Endothelial cell of umbilical vein (primary cell): ENCODE measurements around the gene DLST. TPM values are rescaled to one million over a fixed set of nuclear protein-coding genes. Genes with fewer than 3 reads are reported as not detected.

Source experiments
- BruUV-seq: library from RNA; stranded (reverse); fragments of 400-500 nt; replicated peaks from 2 replicates; lab custom pipeline; 2021; lab: Mats Ljungman, UMichigan
- CTCF ChIA-PET: fragments of 300-600, 350-600 bp; sonication (Branson Sonifier 250); formaldehyde crosslinking; loops from one replicate; lab custom pipeline; 2021; ENCODE audit warnings: antibody characterized with exemption, inconsistent platforms; lab: Charles Lee
- POLR2A ChIA-PET: fragments of 300-600, 350-600 bp; sonication (Branson Sonifier 250); formaldehyde crosslinking; loops from one replicate; lab custom pipeline; 2021; ENCODE audit warnings: antibody characterized with exemption, inconsistent platforms; lab: Charles Lee
- DNase-seq: peaks from one replicate; pipeline ENCODE4 v3.0.0-alpha.2; 2011; ENCODE audit warnings: low read depth, low spot score
- FAIRE-seq: peaks from 2 replicates; lab custom pipeline; 2011; peaks lifted over from hg19 to GRCh38; lab: Jason Lieb, UNC
- H2AFZ ChIP-seq: 2 replicates; pipeline ENCODE4 v1.6.0; 2012; ENCODE audit warnings: low read depth, low read length, control low read depth, inconsistent platforms
- H3K27ac ChIP-seq: 2 replicates; pipeline ENCODE4 v1.5.1; 2011; ENCODE audit warnings: low read depth, mild to moderate bottlenecking, control low read depth, low read length, moderate library complexity; ENCODE audit not compliant: insufficient read depth
- H3K27me3 ChIP-seq, 2 experiments: 2 replicates each; pipeline versions ENCODE4 v1.6.0 to v1.6.1; 2011; ENCODE audit warnings: low read length in 2 of 2, mixed read lengths in 1 of 2; ENCODE audit not compliant: control insufficient read depth in 2 of 2, insufficient read depth in 2 of 2
- H3K36me3 ChIP-seq, 2 experiments: 2 replicates in 1 of 2; 3 replicates in 1 of 2; pipeline ENCODE4 v1.5.1; 2011; ENCODE audit warnings: low read length in 2 of 2, mild to moderate bottlenecking in 1 of 2, moderate library complexity in 1 of 2; ENCODE audit not compliant: control insufficient read depth in 2 of 2, insufficient read depth in 2 of 2; ENCODE audit errors: extremely low read depth in 1 of 2
- H3K4me1 ChIP-seq: 3 replicates; pipeline ENCODE4 v1.5.1; 2011; ENCODE audit warnings: mild to moderate bottlenecking, low read length; ENCODE audit not compliant: control insufficient read depth, insufficient read depth; ENCODE audit errors: extremely low read depth
- H3K4me2 ChIP-seq: 2 replicates; pipeline ENCODE4 v1.6.1; 2011; ENCODE audit warnings: low read length, control low read depth, mixed read lengths; ENCODE audit not compliant: insufficient read depth
- H3K4me3 ChIP-seq, 3 experiments: fragments of 200-600 bp in 1 of 3; sonication (generic), shearing (Covaris generic) in 1 of 3; replicated peaks in 1 of 3; 2 replicates each; pipeline ENCODE4 v1.5.1; 2011 to 2016; ENCODE audit warnings: control low read depth in 3 of 3, low read length in 3 of 3, mild to moderate bottlenecking in 2 of 3, inconsistent platforms in 1 of 3, low read depth in 1 of 3, moderate library complexity in 1 of 3; ENCODE audit not compliant: insufficient read depth in 1 of 3
- H3K79me2 ChIP-seq: 2 replicates; pipeline ENCODE4 v1.6.0; 2012; ENCODE audit warnings: low read length, inconsistent platforms; ENCODE audit not compliant: control insufficient read depth, insufficient read depth
- H3K9ac ChIP-seq: replicated peaks from 2 replicates; pipeline ENCODE3; 2011; ENCODE audit warnings: low read length, control low read depth; ENCODE audit not compliant: insufficient read depth; ENCODE audit errors: extremely low read depth
- H3K9me1 ChIP-seq: replicated peaks from 3 replicates; pipeline ENCODE4 v1.6.0; 2011; ENCODE audit warnings: mild to moderate bottlenecking, low read length; ENCODE audit not compliant: control insufficient read depth, insufficient read depth; ENCODE audit errors: extremely low read depth
- H3K9me3 ChIP-seq: replicated peaks from 2 replicates; pipeline ENCODE4 v1.5.1; 2012; ENCODE audit warnings: low read length, inconsistent platforms; ENCODE audit not compliant: control insufficient read depth, insufficient read depth
- H4K20me1 ChIP-seq: replicated peaks from 2 replicates; pipeline ENCODE3; 2011; ENCODE audit warnings: mild to moderate bottlenecking, low read length; ENCODE audit not compliant: control insufficient read depth, insufficient read depth; ENCODE audit errors: extremely low read depth
- CTCF ChIP-seq, 2 donors: IDR thresholded peaks; 1 replicate in 1 of 2; 2 replicates in 1 of 2; pipeline ENCODE4 v1.5.1; 2011; ENCODE audit warnings: low read length in 2 of 2, mild to moderate bottlenecking in 2 of 2, moderate library complexity in 2 of 2, control low read depth in 1 of 2, inconsistent platforms in 1 of 2, low read depth in 1 of 2; ENCODE audit not compliant: insufficient read depth in 1 of 2; ENCODE audit errors: extremely low read depth in 1 of 2
- EZH2 ChIP-seq: IDR thresholded peaks from 2 replicates; pipeline ENCODE4 v1.6.1; 2012; ENCODE audit warnings: borderline replicate concordance, low read depth, mild to moderate bottlenecking, moderate library complexity, low read length, inconsistent platforms; ENCODE audit not compliant: severe bottlenecking
- FOS ChIP-seq: IDR thresholded peaks from 2 replicates; pipeline ENCODE4 v1.6.1; 2011; ENCODE audit warnings: mild to moderate bottlenecking, low read length, moderate library complexity, borderline replicate concordance; ENCODE audit not compliant: insufficient read depth
- GATA2 ChIP-seq: IDR thresholded peaks from 2 replicates; pipeline ENCODE4 v1.7.0; 2011; ENCODE audit warnings: low read depth, mild to moderate bottlenecking, moderate library complexity, mixed read lengths, low read length; ENCODE audit not compliant: insufficient read length, insufficient read depth
- JUN ChIP-seq: IDR thresholded peaks from 2 replicates; pipeline ENCODE4 v1.6.1; 2011; ENCODE audit warnings: borderline replicate concordance, low read depth; ENCODE audit not compliant: insufficient read length, insufficient read depth
- MAX ChIP-seq: IDR thresholded peaks from 2 replicates; pipeline ENCODE4 v1.6.1; 2011; ENCODE audit not compliant: insufficient read depth, insufficient read length
- MYC ChIP-seq: IDR thresholded peaks from one replicate; pipeline ENCODE4 v1.6.1; 2011; ENCODE audit warnings: mild to moderate bottlenecking, low read depth, low read length
- POLR2A ChIP-seq: IDR thresholded peaks from 2 replicates; pipeline ENCODE4 v1.6.1; 2012; ENCODE audit warnings: low read depth, mild to moderate bottlenecking, control low read depth, low read length
- POLR2AphosphoS5 ChIP-seq: IDR thresholded peaks from 2 replicates; pipeline ENCODE4 v1.6.1; 2012; ENCODE audit warnings: low read depth, mild to moderate bottlenecking, control low read depth, low read length, moderate library complexity; ENCODE audit not compliant: insufficient read depth
- dilution Hi-C: fragments of 300-500 bp; cut with MboI; formaldehyde crosslinking; loops from one replicate; pipeline ENCODE4 v1.15.0; 2019; ENCODE audit warnings: low sequenced_read_pairs; ENCODE audit not compliant: extremely low pct_ligation_motif_present
- intact Hi-C: fragments of 100-400 bp; cut with micrococcal nuclease; formaldehyde crosslinking; loops from one replicate; pipeline ENCODE4 v1.10.0; 2022
- polyA plus RNA-seq, 4 experiments: library from polyadenylated mRNA; depleted of rRNA in 3 of 4; stranded (reverse) in 3 of 4; unstranded in 1 of 4; fragments of >200 nt; gene quantifications; 2 replicates each; pipeline versions ENCODE4 v1.2.1 to v1.2.3, GENCODE V29; 2011 to 2012; ENCODE audit warnings: missing spikeins in 1 of 4
- total RNA-seq: library from RNA; stranded (reverse); gene quantifications from 2 replicates; pipeline ENCODE4 v1.2.3, GENCODE V29; 2021

The DLST gene
- total and polyA plus RNA-seq, 2 donors (not counting 3 experiments of a cell fraction or from before 2014, with no cell fraction given), result 98.4 to 110 TPM

DNA sequence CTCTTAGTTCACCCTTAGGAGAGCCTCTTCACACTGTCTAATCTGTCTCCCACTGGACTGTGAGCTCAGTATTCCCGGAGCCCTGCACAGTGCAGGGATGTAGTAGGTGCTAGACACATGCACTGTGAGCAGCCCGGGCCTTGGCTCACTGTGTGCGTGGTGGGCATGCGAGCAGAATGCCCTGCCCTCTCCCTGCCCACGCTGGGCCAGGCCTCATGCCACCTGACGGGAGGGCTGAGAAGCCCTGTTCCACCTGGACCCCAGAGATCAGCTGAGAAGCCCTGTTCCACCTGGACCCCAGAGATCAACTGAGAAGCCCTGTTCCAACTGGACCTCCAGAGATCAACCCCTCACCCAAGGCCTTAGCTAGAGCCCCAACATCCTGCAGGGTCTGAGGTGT is 30.4 kb downstream of the DLST start:
- Histone ChIP-seq H3K27me3 (no peaks in the 10 kb centered on the region), H3K36me3 (no peaks in the 10 kb centered on the region), H3K4me2 (no peak overlapping the region), H3K9me1 (no peaks in the 10 kb centered on the region), H3K9ac (no peak overlapping the region), H3K9me3 (no peaks in the 10 kb centered on the region), H4K20me1 (no peaks in the 10 kb centered on the region), H2AFZ (no peak overlapping the region), H3K4me3 (no peak overlapping the region), H3K27ac (no peak overlapping the region), H3K4me1 (peaks cover 7% of the 10 kb centered on the region), H3K79me2 (no peaks in the 10 kb centered on the region)
- no TSS peak for BruUV-seq
- intact Hi-C loops, result no loop called here
- CTCF ChIA-PET, result interaction anchor here (3.5 kb wide), 1 partner anchor 177 kb away, joined by 29 read pairs; no protein-coding TSS in a partner anchor
- no peak for TF ChIP-seq GATA2
- TF ChIP-seq CTCF (IDR thresholded peaks at IDR 0.05; ENCODE audit: extremely low read depth in 1 of 2, insufficient read depth in 1 of 2, low read depth in 1 of 2, low read length in 2 of 2), result no peak
- no peak for TF ChIP-seq JUN
- TF ChIP-seq MYC, result no peak
- no peak for TF ChIP-seq POLR2A
- TF ChIP-seq FOS, result no peak
- no peak for TF ChIP-seq MAX
- no peak for TF ChIP-seq EZH2
- no peak for TF ChIP-seq POLR2AphosphoS5
- dilution Hi-C loops, result no loop called here
- POLR2A ChIA-PET, result no interaction called here
- FAIRE-seq (no peak), DNase-seq (no peak)
